Esophagus muscularis mucosa (tissue), 3 donors: ENCODE results near the gene SERPINB5.
"Not testable (repeated sequence)": the region's sequence is repeated elsewhere in the genome, so short reads cannot be mapped to it uniquely, and the experiment has no call there.

Experiments
- CTCF ChIP-seq, 3 experiments: fragments of 200-600 bp in 2 of 3; fragments of 450-650 bp in 1 of 3; sonication (generic) in 2 of 3; IDR thresholded peaks; one replicate each; pipeline ENCODE4 v1.5.1; 2017 to 2019; ENCODE audit warnings: antibody characterized with exemption in 3 of 3, mild to moderate bottlenecking in 2 of 3, moderate library complexity in 1 of 3
- POLR2A ChIP-seq: fragments of 450-650 bp; IDR thresholded peaks from one replicate; pipeline ENCODE4 v1.6.1; 2017; ENCODE audit warnings: antibody characterized with exemption, moderate library complexity, mild to moderate bottlenecking, low read depth
- POLR2AphosphoS5 ChIP-seq, 2 donors: sonication (generic); formaldehyde crosslinking; IDR thresholded peaks; one replicate each; pipeline ENCODE4 v1.6.1; 2017; ENCODE audit warnings: antibody characterized with exemption in 2 of 2

GRCh38 chr18:63452751-63453150, 24.0 kb upstream of the SERPINB5 start:
- TF ChIP-seq CTCF (IDR thresholded peaks at IDR 0.05); POLR2A; POLR2AphosphoS5 (IDR thresholded peaks at IDR 0.05): not testable (repeated sequence)
